ENCODE measurements around the gene TBRG4. TPM values are rescaled to one million over a fixed set of nuclear protein-coding genes. Genes with fewer than 3 reads are reported as not detected.

The TBRG4 gene
- total RNA-seq (2022; extraction: Qiagen RNA extraction; ENCODE audit: low read depth): 109 to 115 TPM (median 112 TPM) in 5 replicates

DNA sequence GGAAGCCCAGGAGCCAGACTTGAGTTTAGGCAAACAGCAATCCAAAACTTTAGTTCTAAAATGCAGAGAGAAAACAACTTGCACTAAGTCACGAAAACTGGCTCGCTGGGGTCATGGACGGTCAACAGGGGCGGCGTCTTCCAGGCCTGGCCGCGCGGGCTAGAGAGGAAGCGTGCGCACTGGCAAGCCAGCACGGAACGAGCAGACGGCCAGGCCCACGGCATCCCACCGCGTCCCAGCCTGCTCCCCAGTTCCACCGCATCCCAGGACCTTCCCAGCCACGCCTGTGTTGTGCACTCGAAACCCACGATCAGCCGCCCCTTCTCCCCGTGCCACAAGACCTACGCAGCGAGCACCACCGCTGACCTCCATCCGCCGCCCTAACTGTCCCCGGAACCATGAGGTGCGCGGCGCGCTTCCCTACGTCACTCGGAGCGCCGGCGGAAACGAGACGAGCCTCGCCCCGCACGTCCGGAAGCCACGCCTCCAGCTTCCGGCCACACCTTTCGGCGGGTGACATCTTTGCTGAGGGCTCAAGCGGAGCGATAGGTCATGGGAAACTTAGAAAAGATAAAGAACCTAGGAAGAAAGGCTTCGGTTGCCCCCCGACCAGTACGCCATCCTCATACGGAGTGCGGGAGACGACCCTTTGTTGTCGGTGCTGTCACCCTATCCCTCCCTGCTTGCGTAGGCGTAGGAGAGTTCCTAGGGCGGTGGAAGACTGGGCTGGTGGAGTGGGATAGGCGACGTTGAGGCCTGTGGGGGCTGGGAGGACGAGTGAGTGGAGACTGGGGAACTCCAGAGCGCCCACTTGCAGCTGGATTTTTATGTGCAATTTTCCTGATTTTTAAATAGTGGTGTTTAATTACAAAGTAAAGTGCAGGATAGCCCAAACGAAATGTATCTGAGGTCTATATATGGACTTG is at the start of gene TBRG4:
TBRG4 (minus strand) TSS at position 400 of the 926 bp plus-strand sequence. CDS start 2,460 bp downstream, outside the sequence.

DNA sequence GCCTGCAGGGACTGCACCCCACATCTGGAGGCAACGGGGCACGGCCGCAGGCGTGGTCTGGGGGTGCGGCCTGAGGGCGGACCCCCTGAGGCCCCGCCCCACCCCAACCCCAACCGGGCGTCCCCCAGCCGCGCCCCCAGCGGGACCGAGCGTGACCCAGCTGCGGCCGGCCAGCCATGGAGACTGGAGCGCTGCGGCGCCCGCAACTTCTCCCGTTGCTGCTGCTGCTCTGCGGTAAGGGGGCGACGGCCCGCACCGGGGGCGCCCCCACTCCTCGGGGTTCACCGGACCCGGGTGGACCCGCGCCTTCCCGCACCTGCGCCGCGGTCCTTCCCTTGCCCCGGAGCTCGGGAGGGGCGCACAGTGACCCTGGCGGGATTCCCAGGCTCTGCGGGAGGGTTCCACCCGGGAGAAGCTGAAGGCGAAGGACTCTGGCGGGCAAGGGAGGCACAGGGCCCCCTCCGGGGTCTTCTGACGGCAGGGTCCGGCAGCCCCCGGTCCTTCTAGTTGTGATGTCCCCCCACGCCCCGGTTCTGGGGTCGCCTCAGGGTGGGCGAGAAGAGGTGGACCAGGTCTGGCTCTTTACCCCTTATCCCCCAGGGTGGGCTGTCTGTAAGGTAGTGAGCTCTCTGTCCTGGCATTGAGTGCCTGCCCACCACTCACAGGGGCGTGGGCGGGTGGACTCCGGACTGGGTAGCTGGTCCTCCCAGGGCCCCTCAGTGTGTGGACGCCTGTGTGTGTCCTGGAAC is 46.3 kb upstream of the TBRG4 start, which contains the start of gene RAMP3:
RAMP3 (plus strand) TSS at position 139 of the 749 bp plus-strand sequence; CDS start at position 177, 38 bp downstream.

DNA sequence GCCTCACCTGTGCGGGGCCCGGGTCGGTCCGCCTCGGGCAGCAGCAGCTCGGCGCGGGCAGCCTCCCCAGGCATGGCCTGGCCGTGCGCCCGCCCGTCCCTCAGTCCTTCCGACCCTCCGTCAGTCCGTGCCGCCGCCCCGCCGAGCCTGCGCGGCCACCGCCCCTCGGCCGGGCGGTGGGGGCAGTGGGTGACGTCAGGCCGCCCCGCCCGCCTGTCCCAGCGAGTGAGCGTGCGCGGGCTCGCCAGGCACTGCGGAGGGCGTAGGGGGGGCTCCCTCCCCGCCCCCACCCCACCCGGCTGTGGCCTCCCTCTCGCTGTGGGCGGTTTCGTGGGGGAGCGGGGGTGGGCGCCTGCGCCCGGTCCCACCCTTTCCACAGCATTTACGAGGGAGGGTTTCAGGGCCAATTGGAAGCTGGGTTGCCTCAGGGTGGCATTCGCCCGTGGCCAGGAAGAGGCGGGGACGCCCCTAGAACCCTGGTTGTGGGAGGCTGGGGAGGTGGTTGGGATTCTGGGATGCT is 22.6 kb downstream of the TBRG4 start, which contains the start of gene NACAD:
NACAD (minus strand) TSS at position 149 of the 520 bp plus-strand sequence; CDS start at position 74, 75 bp downstream.

Other genes starting within 250 kb of the TBRG4 start
- 11.9 to 14.4 TPM (median 12.1 TPM) in 5 replicates for gene PURB, start 226.2 kb downstream of the TBRG4 start, total RNA-seq (2022; extraction: Qiagen RNA extraction; ENCODE audit: low read depth)
- 0.07 to 0.13 TPM (median 0.09 TPM) in 5 replicates for gene MYO1G, start 132.7 kb downstream of the TBRG4 start, total RNA-seq (2022; extraction: Qiagen RNA extraction; ENCODE audit: low read depth)
- gene CCM2, start 111.5 kb downstream of the TBRG4 start, total RNA-seq (2022; extraction: Qiagen RNA extraction; ENCODE audit: low read depth): 34.0 to 45.1 TPM (median 41.0 TPM) in 5 replicates
- gene NACAD, start 22.7 kb downstream of the TBRG4 start, total RNA-seq (2022; extraction: Qiagen RNA extraction; ENCODE audit: low read depth): 0.11 to 0.34 TPM (median 0.18 TPM) in 5 replicates
- not detected in 5 replicates for gene RAMP3, start 46.1 kb upstream of the TBRG4 start, total RNA-seq (2022; extraction: Qiagen RNA extraction; ENCODE audit: low read depth)

Data from A549 treated with DMSO at 1 μM for 4 hours (cell line).